ENCODE data around the gene SPHK2.
"Not testable (repeated sequence)": the region's sequence is repeated elsewhere in the genome, so short reads cannot be mapped to it uniquely, and the experiment has no call there.

The SPHK2 gene

GRCh38 chr19:48661711-48662090, 42.4 kb downstream of the SPHK2 start:
- no peak for DNase-seq

GRCh38 chr19:48663667-48664066, 44.4 kb downstream of the SPHK2 start:
- no peak for DNase-seq

- no peak for DNase-seq
Observed at GRCh38 chr19:48664476-48664875, 45.2 kb downstream of the SPHK2 start.

GRCh38 chr19:48665786-48666185, 46.5 kb downstream of the SPHK2 start:
- DNase-seq, result no peak

- no peak for DNase-seq
Observed at GRCh38 chr19:48668332-48668731, 49.0 kb downstream of the SPHK2 start.

- no peak for DNase-seq
Observed at GRCh38 chr19:48668761-48669160, 49.5 kb downstream of the SPHK2 start.

GRCh38 chr19:48669903-48670668, 50.8 kb downstream of the SPHK2 start:
- no peak for DNase-seq

- no peak for DNase-seq
Observed at GRCh38 chr19:48670699-48671445, 51.6 kb downstream of the SPHK2 start.

GRCh38 chr19:48671446-48671995, 52.2 kb downstream of the SPHK2 start:
- no peak for DNase-seq

- no peak for DNase-seq
Observed at GRCh38 chr19:48672994-48673393, 53.7 kb downstream of the SPHK2 start, which contains the start of gene NTN5. Gene NTN5 (minus strand): TSS chr19:48673017. CDS start chr19:48670986, 2,031 bp downstream.

GRCh38 chr19:48673436-48674100, 54.3 kb downstream of the SPHK2 start:
- DNase-seq, result no peak

- no peak for DNase-seq
Observed at GRCh38 chr19:48674216-48674809, 55.0 kb downstream of the SPHK2 start.

GRCh38 chr19:48674921-48675824, 55.9 kb downstream of the SPHK2 start:
- peak; percentile 75 for DNase-seq

- DNase-seq, result no peak
Observed at GRCh38 chr19:48676487-48676886, 57.2 kb downstream of the SPHK2 start.

- no peak for DNase-seq
Observed at GRCh38 chr19:48676887-48677286, 57.6 kb downstream of the SPHK2 start.

- DNase-seq, result no peak
Observed at GRCh38 chr19:48678201-48678600, 58.9 kb downstream of the SPHK2 start.

- not testable (repeated sequence) for DNase-seq
Observed at GRCh38 chr19:48680006-48680405, 60.7 kb downstream of the SPHK2 start.
